HG02623 (cell line): ENCODE measurements around the gene IRGC.

Source experiments
- ATAC-seq: cut with Tn5 transposase; IDR thresholded peaks from one replicate; pipeline ENCODE4 v1.9.1; 2021; ENCODE audit warnings: moderate library complexity; ENCODE audit not compliant: unreplicated experiment

IRGC gene

DNA sequence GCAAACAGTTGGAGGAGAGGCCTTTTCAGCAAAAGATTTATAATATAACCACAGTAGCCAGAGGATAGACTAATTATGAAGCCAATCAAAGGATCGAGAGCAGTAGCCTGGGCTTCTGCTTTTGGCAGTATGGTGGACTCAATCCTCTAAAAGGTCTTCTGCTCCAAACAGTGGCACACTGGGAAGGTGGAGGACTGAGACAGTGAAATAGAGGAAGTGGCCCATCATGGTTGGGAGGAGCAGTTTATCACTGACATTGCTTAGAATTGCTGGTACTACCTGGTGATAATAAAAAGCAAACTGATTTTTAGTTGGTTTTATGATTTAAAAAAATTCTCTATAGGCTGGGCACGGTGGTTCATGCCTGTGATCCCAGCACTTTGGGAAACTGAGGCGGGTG is 25.0 kb upstream of the IRGC start:
- no peak for ATAC-seq

GRCh38 chr19:43691755-43692154 is 24.1 kb upstream of the IRGC start:
- no peak for ATAC-seq

DNA sequence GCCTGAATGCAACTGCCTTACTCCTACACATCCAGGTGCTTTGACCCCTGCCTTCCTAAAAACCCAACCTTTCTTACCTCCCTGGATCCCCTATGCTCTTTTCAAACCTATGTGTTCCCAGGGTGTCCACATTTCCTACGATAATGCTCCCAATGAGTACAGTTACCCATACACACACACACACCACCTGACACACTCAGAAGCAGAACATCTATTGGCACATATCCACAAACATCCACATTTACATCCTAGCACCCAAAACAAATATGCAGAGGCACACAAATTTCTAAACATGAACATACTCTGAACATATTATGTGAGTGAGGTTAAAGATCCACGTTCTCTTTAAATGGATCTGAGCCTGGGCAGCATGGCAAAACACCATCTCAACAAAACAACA is 23.5 kb upstream of the IRGC start:
- ATAC-seq = no peak

GRCh38 chr19:43692877-43693276 is 23.0 kb upstream of the IRGC start:
- no peak for ATAC-seq

DNA sequence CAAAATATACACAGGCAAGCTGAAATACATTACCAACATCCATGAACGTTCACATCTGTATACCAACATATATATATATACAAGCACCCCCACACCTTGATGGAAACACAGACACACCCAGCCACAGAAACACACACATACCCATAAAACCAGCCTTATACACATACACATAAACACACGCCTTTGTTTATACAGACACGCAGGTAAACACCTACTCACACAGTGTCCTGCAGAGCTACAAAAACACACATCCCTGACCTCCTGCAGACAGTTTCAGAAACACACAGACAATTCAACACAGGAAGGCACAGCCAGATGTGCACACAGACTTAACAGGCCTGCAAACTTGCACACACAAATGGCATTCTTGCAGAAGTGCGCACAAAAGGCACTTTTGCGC is 21.3 kb upstream of the IRGC start:
- ATAC-seq = no peak

- no peak for ATAC-seq
Observed at GRCh38 chr19:43695985-43696704, 19.7 kb upstream of the IRGC start.

DNA sequence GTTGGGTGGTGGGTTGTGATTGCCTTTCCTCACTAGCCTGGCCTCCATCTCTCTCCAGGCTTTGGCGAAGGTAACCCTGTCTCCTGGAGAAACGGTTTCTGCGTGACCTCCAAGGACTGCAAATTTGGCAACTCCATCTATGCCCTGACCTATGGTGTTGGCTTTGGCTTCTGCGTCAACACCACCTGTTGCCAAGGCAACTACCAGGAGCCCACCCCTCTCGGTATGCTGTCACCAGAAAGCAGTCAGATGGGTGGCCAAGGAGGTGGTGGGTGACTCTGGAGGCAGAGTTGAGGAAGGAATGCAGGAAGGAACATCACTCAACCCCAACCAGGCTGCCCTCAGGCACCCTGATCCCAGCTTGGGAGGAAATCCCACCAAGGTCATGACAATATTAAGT is 18.6 kb upstream of the IRGC start:
- ATAC-seq = no peak

GRCh38 chr19:43699506-43700394 is 16.1 kb upstream of the IRGC start:
- ATAC-seq = no peak

DNA sequence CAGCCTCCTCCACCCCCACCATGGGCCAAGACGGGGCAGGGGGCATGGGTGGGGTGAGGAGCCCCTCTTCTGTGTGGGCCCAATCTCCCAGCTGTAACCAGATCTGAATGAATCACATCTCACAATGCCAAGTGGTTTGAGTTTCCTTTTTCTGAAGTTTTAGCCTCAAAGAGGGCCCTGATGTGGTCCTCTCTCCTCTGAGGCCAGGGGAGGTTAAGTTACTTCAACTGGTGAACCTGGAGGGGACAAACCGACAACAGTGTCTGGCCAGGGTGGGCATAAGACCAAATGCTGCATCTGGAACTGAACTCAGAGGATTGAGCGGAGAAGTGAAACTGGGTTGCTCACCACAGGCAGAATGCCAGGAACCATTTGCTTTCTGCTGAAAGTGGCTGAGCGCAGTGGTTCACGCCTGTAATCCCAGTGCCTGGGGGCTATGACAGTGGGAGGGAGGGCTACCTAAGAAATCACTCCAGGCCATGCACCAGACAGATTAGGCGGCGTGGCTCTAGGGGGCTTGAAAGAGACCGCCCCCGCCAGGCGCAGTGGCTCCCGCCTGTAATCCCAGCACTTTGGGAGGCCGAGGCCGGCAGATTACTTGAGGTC is 15.4 kb upstream of the IRGC start:
- ATAC-seq = no peak

- no peak for ATAC-seq
Observed at GRCh38 chr19:43704002-43704705, 11.7 kb upstream of the IRGC start.

- no peak for ATAC-seq
Observed at GRCh38 chr19:43705729-43706128, 10.1 kb upstream of the IRGC start.

DNA sequence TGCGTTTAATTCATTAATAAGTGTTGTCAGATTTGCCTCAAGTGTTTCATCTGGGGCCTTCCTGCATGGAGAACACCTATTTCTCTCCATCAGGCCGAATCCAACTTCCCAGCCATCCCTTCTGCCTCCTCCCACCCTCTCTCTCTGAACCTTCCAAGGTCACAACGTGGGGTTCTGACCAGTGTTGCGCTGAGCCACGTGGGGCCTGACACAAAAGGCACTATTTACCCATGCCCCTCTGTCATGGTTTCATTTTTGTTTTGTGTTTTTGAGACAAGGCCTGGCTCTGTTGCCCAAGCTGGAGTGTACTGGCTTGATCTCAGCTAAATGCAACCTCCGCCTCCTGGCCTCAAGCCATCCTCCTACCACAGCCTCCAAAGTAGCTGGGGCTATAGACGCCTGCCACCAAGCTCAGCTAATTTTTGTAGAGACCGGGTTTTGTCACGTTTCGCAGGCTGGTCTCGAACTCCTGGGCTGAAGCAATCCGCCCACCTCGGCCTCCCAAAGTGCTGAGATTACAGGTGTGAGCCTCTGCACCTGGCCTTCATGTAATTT is 8.6 kb upstream of the IRGC start:
- ATAC-seq = no peak

DNA sequence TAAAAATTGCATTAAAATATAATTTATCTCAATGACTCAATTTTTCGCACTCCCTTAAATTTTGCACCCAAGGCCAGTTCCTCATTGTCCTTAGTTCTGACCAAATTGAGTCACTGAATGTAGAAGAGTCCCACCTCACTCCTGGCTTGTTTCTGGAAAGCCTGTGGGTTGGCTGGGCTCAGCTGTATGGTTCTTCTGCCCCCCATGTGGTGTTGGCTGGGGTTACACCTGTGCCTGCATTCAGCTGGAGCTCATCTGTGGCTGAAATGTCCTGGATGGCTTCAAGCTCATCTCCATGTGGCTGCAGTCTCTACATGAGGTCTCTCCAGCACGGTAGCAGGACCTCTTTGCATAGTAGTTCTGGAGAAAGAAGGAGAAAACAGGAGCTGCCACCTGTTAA is 7.2 kb upstream of the IRGC start:
- ATAC-seq = no peak

GRCh38 chr19:43711751-43712355 is 4.0 kb upstream of the IRGC start:
- ATAC-seq = no peak

GRCh38 chr19:43713208-43713607 is 2.7 kb upstream of the IRGC start:
- ATAC-seq = no peak

DNA sequence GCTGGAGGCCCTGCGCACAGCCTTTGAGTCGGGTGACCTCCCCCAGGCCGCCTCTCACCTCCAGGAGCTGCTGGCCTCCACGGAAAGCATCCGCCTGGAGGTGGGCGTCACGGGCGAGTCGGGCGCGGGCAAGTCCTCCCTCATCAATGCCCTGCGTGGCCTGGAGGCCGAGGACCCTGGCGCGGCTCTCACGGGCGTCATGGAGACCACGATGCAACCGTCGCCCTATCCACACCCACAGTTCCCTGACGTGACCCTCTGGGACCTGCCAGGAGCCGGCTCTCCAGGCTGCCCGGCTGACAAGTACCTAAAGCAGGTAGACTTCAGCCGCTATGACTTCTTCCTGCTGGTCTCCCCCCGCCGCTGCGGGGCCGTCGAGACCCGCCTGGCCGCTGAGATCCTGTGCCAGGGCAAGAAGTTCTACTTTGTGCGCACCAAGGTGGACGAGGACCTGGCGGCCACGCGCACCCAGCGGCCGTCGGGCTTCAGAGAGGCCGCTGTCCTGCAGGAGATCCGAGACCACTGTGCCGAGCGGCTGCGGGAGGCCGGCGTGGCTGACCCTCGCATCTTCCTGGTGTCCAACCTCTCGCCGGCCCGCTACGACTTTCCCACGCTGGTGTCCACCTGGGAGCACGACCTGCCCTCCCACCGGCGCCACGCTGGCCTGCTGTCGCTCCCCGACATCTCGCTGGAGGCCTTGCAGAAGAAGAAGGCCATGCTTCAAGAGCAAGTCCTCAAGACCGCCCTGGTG is 2.9 kb downstream of the IRGC start:
- no peak for ATAC-seq

- no peak for ATAC-seq
Observed at GRCh38 chr19:43719378-43719868, 3.5 kb downstream of the IRGC start.

DNA sequence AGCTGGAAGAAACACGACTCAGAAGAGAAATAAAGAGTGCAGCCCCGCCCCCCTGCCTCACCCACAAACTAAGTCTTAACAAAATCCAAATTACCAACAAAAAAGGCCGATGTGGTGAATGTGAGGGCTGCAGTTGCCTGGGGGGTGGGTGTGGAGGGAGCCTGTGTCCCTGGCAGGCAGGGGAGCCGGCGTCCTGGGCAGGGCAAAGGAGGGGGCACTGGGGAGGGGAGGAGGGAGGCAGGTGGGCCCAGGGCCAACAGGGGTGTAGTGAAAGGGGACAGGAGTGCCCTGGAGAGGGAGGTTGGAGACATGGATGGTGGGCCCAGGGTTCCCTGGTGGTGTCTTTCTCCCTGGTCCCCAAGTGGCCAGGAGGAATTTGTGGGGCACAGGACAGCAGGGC is 4.0 kb downstream of the IRGC start:
- no peak for ATAC-seq

GRCh38 chr19:43720936-43721335 is 5.1 kb downstream of the IRGC start:
- ATAC-seq = no peak
